Measurements from ENCODE around the gene FAM228B.
A peak's percentile ranks its signal among the peaks of the same experiment; 100 is the strongest.

The FAM228B gene

GRCh38 chr2:24158131-24158530 lies 34.9 kb downstream of the FAM228B start:
- Histone ChIP-seq H3K27ac (ENCODE audit: low read length) (no peak overlapping the region), H3K36me3 (ENCODE audit: control insufficient read depth, insufficient read depth, low read length) (no peaks in the 10 kb centered on the region), H3K4me1 (ENCODE audit: control insufficient read depth, insufficient read depth, low read length) (no peaks in the 10 kb centered on the region), H3K4me3 (ENCODE audit: low read length) (no peak overlapping the region), H3K27me3 (ENCODE audit: control insufficient read depth, insufficient read depth, low read length) (no peaks in the 10 kb centered on the region), H3K9me3 (ENCODE audit: control insufficient read depth, insufficient read depth, low read length) (no peaks in the 10 kb centered on the region)
- no CpG with 5 or more reads among the region's 5 CpGs for WGBS (ENCODE audit: insufficient coverage, insufficient read length)
- no peak for DNase-seq (ENCODE audit: low read depth, low spot score)

- DNase-seq (ENCODE audit: low read depth, low spot score), result no peak
- H3K27me3 ChIP-seq (ENCODE audit: control insufficient read depth, insufficient read depth, low read length), result no peaks in the 10 kb centered on the region
- no peaks in the 10 kb centered on the region for H3K36me3 ChIP-seq (ENCODE audit: control insufficient read depth, insufficient read depth, low read length)
- no peaks in the 10 kb centered on the region for H3K9me3 ChIP-seq (ENCODE audit: control insufficient read depth, insufficient read depth, low read length)
- no peak overlapping the region for H3K27ac ChIP-seq (ENCODE audit: low read length)
- no CpG with 5 or more reads among the region's 4 CpGs for WGBS (ENCODE audit: insufficient coverage, insufficient read length)
- no peak overlapping the region for H3K4me3 ChIP-seq (ENCODE audit: low read length)
- H3K4me1 ChIP-seq (ENCODE audit: control insufficient read depth, insufficient read depth, low read length), result no peaks in the 10 kb centered on the region
Observed at GRCh38 chr2:24159708-24160107, 36.4 kb downstream of the FAM228B start.

- DNase-seq (ENCODE audit: low read depth, low spot score), result no peak
- H3K27me3 ChIP-seq (ENCODE audit: control insufficient read depth, insufficient read depth, low read length), result no peaks in the 10 kb centered on the region
- H3K27ac ChIP-seq (ENCODE audit: low read length), result no peak overlapping the region
- H3K4me3 ChIP-seq (ENCODE audit: low read length), result no peak overlapping the region
- H3K36me3 ChIP-seq (ENCODE audit: control insufficient read depth, insufficient read depth, low read length), result no peaks in the 10 kb centered on the region
- H3K4me1 ChIP-seq (ENCODE audit: control insufficient read depth, insufficient read depth, low read length), result no peaks in the 10 kb centered on the region
- no peaks in the 10 kb centered on the region for H3K9me3 ChIP-seq (ENCODE audit: control insufficient read depth, insufficient read depth, low read length)
Observed at GRCh38 chr2:24160761-24161160, 37.5 kb downstream of the FAM228B start.

GRCh38 chr2:24162494-24162893 lies 39.2 kb downstream of the FAM228B start:
- H3K27ac ChIP-seq (ENCODE audit: low read length), result no peak overlapping the region
- no peak for DNase-seq (ENCODE audit: low read depth, low spot score)
- H3K27me3 ChIP-seq (ENCODE audit: control insufficient read depth, insufficient read depth, low read length), result no peaks in the 10 kb centered on the region
- no peaks in the 10 kb centered on the region for H3K9me3 ChIP-seq (ENCODE audit: control insufficient read depth, insufficient read depth, low read length)
- H3K36me3 ChIP-seq (ENCODE audit: control insufficient read depth, insufficient read depth, low read length), result no peaks in the 10 kb centered on the region
- WGBS (ENCODE audit: insufficient coverage, insufficient read length), result no CpG with 5 or more reads among the region's 1 CpG
- H3K4me1 ChIP-seq (ENCODE audit: control insufficient read depth, insufficient read depth, low read length), result no peaks in the 10 kb centered on the region
- no peak overlapping the region for H3K4me3 ChIP-seq (ENCODE audit: low read length)

GRCh38 chr2:24163186-24163585 lies 39.9 kb downstream of the FAM228B start:
- no peaks in the 10 kb centered on the region for H3K27me3 ChIP-seq (ENCODE audit: control insufficient read depth, insufficient read depth, low read length)
- no peaks in the 10 kb centered on the region for H3K36me3 ChIP-seq (ENCODE audit: control insufficient read depth, insufficient read depth, low read length)
- no peak for DNase-seq (ENCODE audit: low read depth, low spot score)
- no peak overlapping the region for H3K27ac ChIP-seq (ENCODE audit: low read length)
- H3K4me1 ChIP-seq (ENCODE audit: control insufficient read depth, insufficient read depth, low read length), result no peaks in the 10 kb centered on the region
- WGBS (ENCODE audit: insufficient coverage, insufficient read length), result no CpG with 5 or more reads among the region's 3 CpGs
- no peak overlapping the region for H3K4me3 ChIP-seq (ENCODE audit: low read length)
- H3K9me3 ChIP-seq (ENCODE audit: control insufficient read depth, insufficient read depth, low read length), result no peaks in the 10 kb centered on the region

- H3K36me3 ChIP-seq (ENCODE audit: control insufficient read depth, insufficient read depth, low read length), result no peaks in the 10 kb centered on the region
- no peaks in the 10 kb centered on the region for H3K27me3 ChIP-seq (ENCODE audit: control insufficient read depth, insufficient read depth, low read length)
- no peak for DNase-seq (ENCODE audit: low read depth, low spot score)
- H3K9me3 ChIP-seq (ENCODE audit: control insufficient read depth, insufficient read depth, low read length), result no peaks in the 10 kb centered on the region
- H3K27ac ChIP-seq (ENCODE audit: low read length), result no peak overlapping the region
- no peak overlapping the region for H3K4me3 ChIP-seq (ENCODE audit: low read length)
- WGBS (ENCODE audit: insufficient coverage, insufficient read length), result no CpG with 5 or more reads among the region's 2 CpGs
- no peaks in the 10 kb centered on the region for H3K4me1 ChIP-seq (ENCODE audit: control insufficient read depth, insufficient read depth, low read length)
Observed at GRCh38 chr2:24163601-24164000, 40.3 kb downstream of the FAM228B start.

- Histone ChIP-seq H3K4me1 (ENCODE audit: control insufficient read depth, insufficient read depth, low read length) (no peaks in the 10 kb centered on the region), H3K4me3 (ENCODE audit: low read length) (no peak overlapping the region), H3K27me3 (ENCODE audit: control insufficient read depth, insufficient read depth, low read length) (no peaks in the 10 kb centered on the region), H3K36me3 (ENCODE audit: control insufficient read depth, insufficient read depth, low read length) (no peaks in the 10 kb centered on the region), H3K9me3 (ENCODE audit: control insufficient read depth, insufficient read depth, low read length) (no peaks in the 10 kb centered on the region), H3K27ac (ENCODE audit: low read length) (no peak overlapping the region)
- WGBS (ENCODE audit: insufficient coverage, insufficient read length), result no CpG with 5 or more reads among the region's 8 CpGs
- peak; percentile 20 for DNase-seq (ENCODE audit: low read depth, low spot score)
Observed at GRCh38 chr2:24164416-24164973, 41.2 kb downstream of the FAM228B start.

GRCh38 chr2:24169023-24169422 lies 45.8 kb downstream of the FAM228B start:
- no CpG with 5 or more reads among the region's 5 CpGs for WGBS (ENCODE audit: insufficient coverage, insufficient read length)
- Histone ChIP-seq H3K36me3 (ENCODE audit: control insufficient read depth, insufficient read depth, low read length) (no peaks in the 10 kb centered on the region), H3K4me1 (ENCODE audit: control insufficient read depth, insufficient read depth, low read length) (no peaks in the 10 kb centered on the region), H3K27ac (ENCODE audit: low read length) (no peak overlapping the region), H3K4me3 (ENCODE audit: low read length) (no peak overlapping the region), H3K9me3 (ENCODE audit: control insufficient read depth, insufficient read depth, low read length) (no peaks in the 10 kb centered on the region), H3K27me3 (ENCODE audit: control insufficient read depth, insufficient read depth, low read length) (no peaks in the 10 kb centered on the region)
- DNase-seq (ENCODE audit: low read depth, low spot score), result no peak

GRCh38 chr2:24174851-24175277 lies 51.6 kb downstream of the FAM228B start, which contains the start of gene FAM228A:
TSS of gene FAM228A (plus strand) at chr2:24175053. CDS start at chr2:24175481, 428 bp downstream.
- H3K4me3 ChIP-seq (ENCODE audit: low read length), result no peak within 1 kb of the TSS
- no peaks in the 10 kb centered on the region for H3K4me1 ChIP-seq (ENCODE audit: control insufficient read depth, insufficient read depth, low read length)
- no peaks in the 10 kb centered on the region for H3K9me3 ChIP-seq (ENCODE audit: control insufficient read depth, insufficient read depth, low read length)
- no CpG with 5 or more reads among the region's 46 CpGs for WGBS (ENCODE audit: insufficient coverage, insufficient read length)
- H3K27ac ChIP-seq (ENCODE audit: low read length), result no peak within 1 kb of the TSS
- DNase-seq (ENCODE audit: low read depth, low spot score), result no peak
- H3K27me3 ChIP-seq (ENCODE audit: control insufficient read depth, insufficient read depth, low read length), result no peaks in the 10 kb centered on the region; the same call in 1 of the 2 replicates
- no peaks in the 10 kb centered on the region for H3K36me3 ChIP-seq (ENCODE audit: control insufficient read depth, insufficient read depth, low read length)

- Histone ChIP-seq H3K27me3 (ENCODE audit: control insufficient read depth, insufficient read depth, low read length) (no peaks in the 10 kb centered on the region; the same call in 1 of the 2 replicates), H3K36me3 (ENCODE audit: control insufficient read depth, insufficient read depth, low read length) (no peaks in the 10 kb centered on the region), H3K4me1 (ENCODE audit: control insufficient read depth, insufficient read depth, low read length) (no peaks in the 10 kb centered on the region), H3K27ac (ENCODE audit: low read length) (no peak overlapping the region), H3K9me3 (ENCODE audit: control insufficient read depth, insufficient read depth, low read length) (no peaks in the 10 kb centered on the region), H3K4me3 (ENCODE audit: low read length) (no peak overlapping the region)
- no CpG with 5 or more reads among the region's 17 CpGs for WGBS (ENCODE audit: insufficient coverage, insufficient read length)
- DNase-seq (ENCODE audit: low read depth, low spot score), result no peak
Observed at GRCh38 chr2:24175631-24176187, 52.4 kb downstream of the FAM228B start.

GRCh38 chr2:24176326-24176725 lies 53.1 kb downstream of the FAM228B start:
- H3K4me1 ChIP-seq (ENCODE audit: control insufficient read depth, insufficient read depth, low read length), result no peaks in the 10 kb centered on the region
- no peak for DNase-seq (ENCODE audit: low read depth, low spot score)

More at GRCh38 chr2:24176326-24176725, 53.1 kb downstream of the FAM228B start:
- Histone ChIP-seq H3K27ac (ENCODE audit: low read length) (no peak overlapping the region), H3K27me3 (ENCODE audit: control insufficient read depth, insufficient read depth, low read length) (no peaks in the 10 kb centered on the region; the same call in 1 of the 2 replicates), H3K36me3 (ENCODE audit: control insufficient read depth, insufficient read depth, low read length) (no peaks in the 10 kb centered on the region), H3K4me3 (ENCODE audit: low read length) (no peak overlapping the region), H3K9me3 (ENCODE audit: control insufficient read depth, insufficient read depth, low read length) (no peaks in the 10 kb centered on the region)
- WGBS (ENCODE audit: insufficient coverage, insufficient read length), result no CpG with 5 or more reads among the region's 1 CpG

Data from iPS DF 6.9 (cell line).